ENCODE results near the gene SIAH3. TPM values are rescaled to one million over a fixed set of nuclear protein-coding genes. Genes with fewer than 3 reads are reported as not detected.

The SIAH3 gene
- total RNA-seq, 2 experiments from 2014 or later = not detected

GRCh38 chr13:45830121-45830520 lies 21.4 kb downstream of the SIAH3 start:
- TF ChIP-seq EZH2phosphoT487 (IDR thresholded peaks at IDR 0.05; ENCODE audit: borderline replicate concordance, low read depth, low read length) = no peak
- TF ChIP-seq, protein P1, sequence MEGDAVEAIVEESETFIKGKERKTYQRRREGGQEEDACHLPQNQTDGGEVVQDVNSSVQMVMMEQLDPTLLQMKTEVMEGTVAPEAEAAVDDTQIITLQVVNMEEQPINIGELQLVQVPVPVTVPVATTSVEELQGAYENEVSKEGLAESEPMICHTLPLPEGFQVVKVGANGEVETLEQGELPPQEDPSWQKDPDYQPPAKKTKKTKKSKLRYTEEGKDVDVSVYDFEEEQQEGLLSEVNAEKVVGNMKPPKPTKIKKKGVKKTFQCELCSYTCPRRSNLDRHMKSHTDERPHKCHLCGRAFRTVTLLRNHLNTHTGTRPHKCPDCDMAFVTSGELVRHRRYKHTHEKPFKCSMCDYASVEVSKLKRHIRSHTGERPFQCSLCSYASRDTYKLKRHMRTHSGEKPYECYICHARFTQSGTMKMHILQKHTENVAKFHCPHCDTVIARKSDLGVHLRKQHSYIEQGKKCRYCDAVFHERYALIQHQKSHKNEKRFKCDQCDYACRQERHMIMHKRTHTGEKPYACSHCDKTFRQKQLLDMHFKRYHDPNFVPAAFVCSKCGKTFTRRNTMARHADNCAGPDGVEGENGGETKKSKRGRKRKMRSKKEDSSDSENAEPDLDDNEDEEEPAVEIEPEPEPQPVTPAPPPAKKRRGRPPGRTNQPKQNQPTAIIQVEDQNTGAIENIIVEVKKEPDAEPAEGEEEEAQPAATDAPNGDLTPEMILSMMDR (conservative IDR thresholded peaks at IDR 0.05; ENCODE audit: low read length) = no peak
- POLR2A ChIA-PET = interaction anchor here (0.5 kb wide), 1 partner anchor 201 kb away, joined by 3 read pairs; no protein-coding TSS in a partner anchor
- H2AFZ ChIP-seq (ENCODE audit: low read length) = no peak overlapping the region
- H3K36me3 ChIP-seq (ENCODE audit: insufficient read depth, low read length) = no peaks in the 10 kb centered on the region
- H3K27ac ChIP-seq (ENCODE audit: low read depth, low read length, poor library complexity, severe bottlenecking) = no peak overlapping the region
- H4K20me1 ChIP-seq (ENCODE audit: insufficient read depth, low read length) = no peaks in the 10 kb centered on the region
- no peaks in the 10 kb centered on the region for H3K9me2 ChIP-seq (ENCODE audit: insufficient read depth, low read length)
- no peaks in the 10 kb centered on the region for H3K4me1 ChIP-seq (ENCODE audit: insufficient read depth, low read length, poor library complexity, severe bottlenecking)
- no peak overlapping the region for H3K4me3 ChIP-seq (ENCODE audit: low read depth, low read length, poor library complexity, severe bottlenecking)
- CTCF ChIA-PET (ENCODE audit: unreplicated experiment) = no interaction called here
- no TSS peak for BruUV-seq (replicated peaks)
- H3K9me3 ChIP-seq (ENCODE audit: low read length) = no peaks in the 10 kb centered on the region
- no peak overlapping the region for H3K4me2 ChIP-seq (ENCODE audit: low read length)
- no peak for DNase-seq (ENCODE audit: low spot score)
- intact Hi-C loops (cut with micrococcal nuclease; ENCODE audit: unreplicated experiment) = no loop called here
- no peaks in the 10 kb centered on the region for H3K79me2 ChIP-seq (ENCODE audit: insufficient read depth, low read depth, low read length)

DNA sequence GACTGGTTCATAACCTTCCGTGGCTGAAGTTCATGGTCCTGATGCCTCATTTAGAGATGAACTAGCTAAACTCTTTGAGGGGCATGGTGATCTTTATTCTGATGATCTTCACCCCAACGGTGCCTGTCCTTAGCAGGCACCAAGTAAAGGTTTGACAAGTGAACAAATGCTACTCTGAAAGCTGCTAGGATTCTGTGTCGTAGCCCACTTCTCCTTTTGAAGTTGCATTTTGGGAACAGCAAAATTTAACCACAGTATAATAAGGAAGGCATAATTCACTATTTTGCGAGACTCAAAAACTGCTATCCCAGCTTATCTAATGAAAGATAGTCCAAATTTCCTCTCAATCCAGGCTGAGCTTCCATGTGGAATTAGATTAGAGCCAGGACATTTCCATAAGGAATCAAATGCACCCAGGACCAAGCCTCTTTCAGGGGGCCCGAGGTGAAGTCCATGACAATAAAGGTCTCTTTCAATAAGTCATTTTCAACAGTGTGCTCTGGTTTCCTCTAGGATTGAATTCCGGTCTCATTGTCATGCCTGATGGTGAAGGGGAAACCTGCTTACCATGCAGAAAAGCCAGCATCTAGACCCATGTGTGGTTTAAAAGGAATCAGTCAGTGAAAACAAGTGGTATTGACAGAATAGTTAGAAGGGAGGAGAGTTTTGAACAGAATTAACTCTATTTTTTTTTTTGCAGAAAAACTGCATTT lies 23.1 kb downstream of the SIAH3 start:
- no peaks in the 10 kb centered on the region for H3K9me2 ChIP-seq (ENCODE audit: insufficient read depth, low read length)
- no peaks in the 10 kb centered on the region for H3K4me1 ChIP-seq (ENCODE audit: insufficient read depth, low read length, poor library complexity, severe bottlenecking)
- TF ChIP-seq EZH2phosphoT487 (IDR thresholded peaks at IDR 0.05; ENCODE audit: borderline replicate concordance, low read depth, low read length) = no peak
- TF ChIP-seq, protein P1 (conservative IDR thresholded peaks at IDR 0.05; ENCODE audit: low read length) = no peak
- H3K79me2 ChIP-seq (ENCODE audit: insufficient read depth, low read depth, low read length) = no peaks in the 10 kb centered on the region
- H3K36me3 ChIP-seq (ENCODE audit: insufficient read depth, low read length) = no peaks in the 10 kb centered on the region
- no peaks in the 10 kb centered on the region for H4K20me1 ChIP-seq (ENCODE audit: insufficient read depth, low read length)
- H3K4me2 ChIP-seq (ENCODE audit: low read length) = no peak overlapping the region
- H3K9me3 ChIP-seq (ENCODE audit: low read length) = no peaks in the 10 kb centered on the region
- CTCF ChIA-PET (ENCODE audit: unreplicated experiment) = no interaction called here
- H3K27ac ChIP-seq (ENCODE audit: low read depth, low read length, poor library complexity, severe bottlenecking) = no peak overlapping the region
- no TSS peak for BruUV-seq (replicated peaks)
- H2AFZ ChIP-seq (ENCODE audit: low read length) = no peak overlapping the region
- intact Hi-C loops (cut with micrococcal nuclease; ENCODE audit: unreplicated experiment) = no loop called here
- POLR2A ChIA-PET = interaction anchor here (0.6 to 1.2 kb wide), 4 partner anchors 9 to 1341 kb away, joined by 3 to 5 read pairs (median 4); no protein-coding TSS in a partner anchor
- DNase-seq (ENCODE audit: low spot score) = no peak
- no peak overlapping the region for H3K4me3 ChIP-seq (ENCODE audit: low read depth, low read length, poor library complexity, severe bottlenecking)

DNA sequence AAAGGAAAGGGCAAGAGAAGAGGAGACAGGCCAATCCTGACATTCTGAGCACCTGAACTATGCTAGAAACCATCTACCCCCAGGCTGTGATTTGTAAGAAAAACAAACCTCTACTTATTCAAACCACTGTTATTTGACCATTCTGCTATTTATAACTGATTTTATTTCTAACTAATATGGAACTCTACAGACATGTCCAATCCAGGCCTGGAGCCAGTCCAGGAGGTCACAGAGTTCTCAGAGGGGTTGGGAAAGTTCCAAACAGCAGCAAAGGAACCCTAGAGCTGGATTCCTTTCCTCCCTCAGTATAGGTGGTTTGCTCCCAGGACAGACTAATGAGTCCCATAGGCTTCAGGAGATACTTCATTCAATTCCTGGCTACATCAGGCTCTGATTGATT lies 24.2 kb downstream of the SIAH3 start:
- no peak overlapping the region for H2AFZ ChIP-seq (ENCODE audit: low read length)
- no peaks in the 10 kb centered on the region for H3K36me3 ChIP-seq (ENCODE audit: insufficient read depth, low read length)
- no peaks in the 10 kb centered on the region for H4K20me1 ChIP-seq (ENCODE audit: insufficient read depth, low read length)
- H3K4me3 ChIP-seq (ENCODE audit: low read depth, low read length, poor library complexity, severe bottlenecking) = no peak overlapping the region
- intact Hi-C loops (cut with micrococcal nuclease; ENCODE audit: unreplicated experiment) = no loop called here
- no peak overlapping the region for H3K27ac ChIP-seq (ENCODE audit: low read depth, low read length, poor library complexity, severe bottlenecking)
- no peak overlapping the region for H3K4me2 ChIP-seq (ENCODE audit: low read length)
- no peaks in the 10 kb centered on the region for H3K9me3 ChIP-seq (ENCODE audit: low read length)
- no TSS peak for BruUV-seq (replicated peaks)
- ChIA-PET CTCF (ENCODE audit: unreplicated experiment) (no interaction called here), POLR2A (no interaction called here)
- H3K4me1 ChIP-seq (ENCODE audit: insufficient read depth, low read length, poor library complexity, severe bottlenecking) = no peaks in the 10 kb centered on the region
- H3K79me2 ChIP-seq (ENCODE audit: insufficient read depth, low read depth, low read length) = no peaks in the 10 kb centered on the region
- TF ChIP-seq, protein P1 (conservative IDR thresholded peaks at IDR 0.05; ENCODE audit: low read length) = no peak
- TF ChIP-seq EZH2phosphoT487 (IDR thresholded peaks at IDR 0.05; ENCODE audit: borderline replicate concordance, low read depth, low read length) = no peak
- H3K9me2 ChIP-seq (ENCODE audit: insufficient read depth, low read length) = no peaks in the 10 kb centered on the region
- no peak for DNase-seq (ENCODE audit: low spot score)
